Measurements from ENCODE around the gene SNAPC2.

SNAPC2 gene

GRCh38 chr19:7918615-7919421, 1.3 kb upstream of the SNAPC2 start:
- no peak overlapping the region for H3K27ac ChIP-seq (ENCODE audit: low read depth, low read length, poor library complexity, severe bottlenecking)
- no peak overlapping the region; the same call in 1 of the 2 replicates for H3K9ac ChIP-seq (ENCODE audit: low read length)
- no peaks in the 10 kb centered on the region for H3K9me3 ChIP-seq (ENCODE audit: low read length)
- no peak overlapping the region for H2AFZ ChIP-seq (ENCODE audit: low read length)
- H3K27me3 ChIP-seq (ENCODE audit: insufficient read depth, low read length): peaks cover 4% of the 10 kb centered on the region; the same call in 1 of the 2 replicates
- no peaks in the 10 kb centered on the region for H4K20me1 ChIP-seq (ENCODE audit: insufficient read depth, low read length)
- TF ChIP-seq CTCF (IDR thresholded peaks at IDR 0.05; ENCODE audit: low read length): no peak
- TF ChIP-seq EZH2 (IDR thresholded peaks at IDR 0.05; ENCODE audit: borderline replicate concordance, low read length): no peak
- no peaks in the 10 kb centered on the region for H3K9me2 ChIP-seq (ENCODE audit: low read depth, low read length)
- peak overlapping the region; percentile 75 for H3K4me3 ChIP-seq (ENCODE audit: low read depth, low read length, poor library complexity, severe bottlenecking)
- peaks cover 12% of the 10 kb centered on the region; the same call in 1 of the 2 replicates for H3K36me3 ChIP-seq (ENCODE audit: insufficient read depth, low read length)
- H3K4me2 ChIP-seq (ENCODE audit: low read length): peak overlapping the region; percentile 96
- H3F3A ChIP-seq (ENCODE audit: insufficient read depth, low read length): no peaks in the 10 kb centered on the region
- no peaks in the 10 kb centered on the region for H3K79me2 ChIP-seq (ENCODE audit: insufficient read depth, low read length)
- peaks cover 47% of the 10 kb centered on the region for H3K4me1 ChIP-seq (ENCODE audit: insufficient read depth, low read length, severe bottlenecking)

- Histone ChIP-seq H2AFZ (ENCODE audit: low read length) (no peak overlapping the region), H3K27ac (ENCODE audit: low read depth, low read length, poor library complexity, severe bottlenecking) (no peak overlapping the region), H3K79me2 (ENCODE audit: insufficient read depth, low read length) (no peaks in the 10 kb centered on the region), H3K4me2 (ENCODE audit: low read length) (peak overlapping the region; percentile 96), H3K27me3 (ENCODE audit: insufficient read depth, low read length) (no peaks in the 10 kb centered on the region; the same call in 1 of the 2 replicates), H3K9me2 (ENCODE audit: low read depth, low read length) (no peaks in the 10 kb centered on the region), H3F3A (ENCODE audit: insufficient read depth, low read length) (no peaks in the 10 kb centered on the region), H3K9ac (ENCODE audit: low read length) (peak overlapping the region; percentile 73), H3K4me3 (ENCODE audit: low read depth, low read length, poor library complexity, severe bottlenecking) (peak overlapping the region; percentile 75), H3K4me1 (ENCODE audit: insufficient read depth, low read length, severe bottlenecking) (peaks cover 47% of the 10 kb centered on the region), H3K36me3 (ENCODE audit: insufficient read depth, low read length) (peaks cover 12% of the 10 kb centered on the region; the same call in 1 of the 2 replicates), H3K9me3 (ENCODE audit: low read length) (no peaks in the 10 kb centered on the region), H4K20me1 (ENCODE audit: insufficient read depth, low read length) (no peaks in the 10 kb centered on the region)
- no peak for TF ChIP-seq EZH2 (IDR thresholded peaks at IDR 0.05; ENCODE audit: borderline replicate concordance, low read length)
- TF ChIP-seq CTCF (IDR thresholded peaks at IDR 0.05; ENCODE audit: low read length): no peak
These were observed 572 bp downstream of the SNAPC2 start for GRCh38 chr19:7920519-7921301.

GRCh38 chr19:7921302-7921966, 1.3 kb downstream of the SNAPC2 start:
- Histone ChIP-seq H3K27me3 (ENCODE audit: insufficient read depth, low read length) (no peaks in the 10 kb centered on the region; the same call in 1 of the 2 replicates), H3K9me3 (ENCODE audit: low read length) (no peaks in the 10 kb centered on the region), H3K4me1 (ENCODE audit: insufficient read depth, low read length, severe bottlenecking) (peaks cover 44% of the 10 kb centered on the region), H3F3A (ENCODE audit: insufficient read depth, low read length) (no peaks in the 10 kb centered on the region), H4K20me1 (ENCODE audit: insufficient read depth, low read length) (no peaks in the 10 kb centered on the region), H3K4me2 (ENCODE audit: low read length) (peak overlapping the region; percentile 76), H3K36me3 (ENCODE audit: insufficient read depth, low read length) (peaks cover 12% of the 10 kb centered on the region; the same call in 1 of the 2 replicates), H3K27ac (ENCODE audit: low read depth, low read length, poor library complexity, severe bottlenecking) (no peak overlapping the region), H3K9ac (ENCODE audit: low read length) (peak overlapping the region; percentile 51), H3K9me2 (ENCODE audit: low read depth, low read length) (no peaks in the 10 kb centered on the region), H3K4me3 (ENCODE audit: low read depth, low read length, poor library complexity, severe bottlenecking) (peak overlapping the region; percentile 64), H3K79me2 (ENCODE audit: insufficient read depth, low read length) (no peaks in the 10 kb centered on the region), H2AFZ (ENCODE audit: low read length) (no peak overlapping the region)
- TF ChIP-seq EZH2 (IDR thresholded peaks at IDR 0.05; ENCODE audit: borderline replicate concordance, low read length) (no peak), CTCF (IDR thresholded peaks at IDR 0.05; ENCODE audit: low read length) (no peak)
